PC-9 (cell line): ENCODE data around the gene ARHGAP26. TPM values are rescaled to one million over a fixed set of nuclear protein-coding genes. Genes with fewer than 3 reads are reported as not detected.

ENCODE experiments used
- BruUV-seq: library from RNA; stranded (reverse); fragments of 400-500 nt; replicated peaks from 2 replicates; lab custom pipeline; 2021; lab: Mats Ljungman, UMichigan
- CTCF ChIA-PET: fragments of 300-600 bp; sonication (Branson Sonifier 250); formaldehyde crosslinking; loops from one replicate; lab custom pipeline; 2022; ENCODE audit warnings: antibody characterized with exemption; lab: Charles Lee
- POLR2A ChIA-PET: fragments of 300-600 bp; sonication (Branson Sonifier 250); formaldehyde crosslinking; loops from one replicate; lab custom pipeline; 2022; ENCODE audit warnings: antibody characterized with exemption; ENCODE audit not compliant: unreplicated experiment; lab: Charles Lee
- DNase-seq, 2 experiments: peaks; one replicate each; pipeline versions ENCODE4 v3.0.0 to v3.0.0-alpha.2; 2015 to 2022; ENCODE audit warnings: mixed read lengths in 1 of 2
- H2AFZ ChIP-seq: fragments of 200-600 bp; sonication (generic); 2 replicates; pipeline ENCODE4 v1.8.1; 2017; ENCODE audit warnings: antibody characterized with exemption
- H3F3A ChIP-seq: fragments of 200-600 bp; sonication (generic); 2 replicates; pipeline ENCODE4 v1.8.1; 2017; ENCODE audit warnings: antibody characterized with exemption, mild to moderate bottlenecking, low read depth; ENCODE audit not compliant: insufficient read depth
- H3K27ac ChIP-seq: fragments of 200-600 bp; sonication (generic); 2 replicates; pipeline ENCODE4 v1.6.1; 2016; ENCODE audit warnings: mixed run types
- H3K27me3 ChIP-seq: fragments of 200-600 bp; sonication (generic); 2 replicates; pipeline ENCODE4 v1.6.1; 2016; ENCODE audit warnings: low read depth, mixed run types; ENCODE audit not compliant: insufficient read depth
- H3K36me3 ChIP-seq: fragments of 200-600 bp; sonication (generic); 2 replicates; pipeline ENCODE4 v1.6.1; 2016; ENCODE audit warnings: low read depth, mixed run types
- H3K4me1 ChIP-seq: fragments of 200-600 bp; sonication (generic); replicated peaks from 2 replicates; pipeline ENCODE4 v1.6.1; 2016; ENCODE audit warnings: mixed run types; ENCODE audit not compliant: insufficient read depth
- H3K4me2 ChIP-seq: fragments of 200-600 bp; sonication (generic); 2 replicates; pipeline ENCODE4 v1.6.1; 2017; ENCODE audit warnings: mixed run types
- H3K4me3 ChIP-seq: fragments of 200-600 bp; sonication (generic); 2 replicates; pipeline ENCODE4 v1.6.1; 2016; ENCODE audit warnings: mixed run types
- H3K79me2 ChIP-seq: fragments of 200-600 bp; sonication (generic); 2 replicates; pipeline ENCODE4 v1.6.1; 2017; ENCODE audit warnings: low read depth, mixed run types
- H3K9me2 ChIP-seq: fragments of 200-600 bp; sonication (generic); 2 replicates; pipeline ENCODE4 v1.8.1; 2017; ENCODE audit warnings: mild to moderate bottlenecking; ENCODE audit not compliant: insufficient read depth
- H3K9me3 ChIP-seq: fragments of 200-600 bp; sonication (generic); 2 replicates; pipeline ENCODE4 v1.8.1; 2016; ENCODE audit warnings: low read depth; ENCODE audit not compliant: insufficient read depth
- H4K20me1 ChIP-seq: fragments of 200-600 bp; sonication (generic); 2 replicates; pipeline ENCODE4 v1.8.1; 2017; ENCODE audit not compliant: insufficient read depth
- EZH2 ChIP-seq: fragments of 200-600 bp; sonication (generic); IDR thresholded peaks from 2 replicates; pipeline ENCODE4 v1.8.0; 2017; ENCODE audit warnings: antibody characterized with exemption, low read depth
- intact Hi-C: fragments of 100-400 bp; cut with micrococcal nuclease; formaldehyde crosslinking; loops from one replicate; pipeline ENCODE4 v1.10.0; 2022; ENCODE audit not compliant: unreplicated experiment
- total RNA-seq: library from RNA; stranded (reverse); gene quantifications from 2 replicates; pipeline ENCODE4 v1.2.3, GENCODE V29; 2021
- TF ChIP-seq, protein P1 (sequence below): fragments of 200-600 bp; sonication (generic); conservative IDR thresholded peaks from 2 replicates; pipeline ENCODE4 v1.6.1; 2017; ENCODE audit warnings: mixed run types, antibody characterized with exemption, mild to moderate bottlenecking, moderate library complexity

ARHGAP26 gene
- total RNA-seq, 1 experiment from 2014 or later, result 29.7 TPM

DNA sequence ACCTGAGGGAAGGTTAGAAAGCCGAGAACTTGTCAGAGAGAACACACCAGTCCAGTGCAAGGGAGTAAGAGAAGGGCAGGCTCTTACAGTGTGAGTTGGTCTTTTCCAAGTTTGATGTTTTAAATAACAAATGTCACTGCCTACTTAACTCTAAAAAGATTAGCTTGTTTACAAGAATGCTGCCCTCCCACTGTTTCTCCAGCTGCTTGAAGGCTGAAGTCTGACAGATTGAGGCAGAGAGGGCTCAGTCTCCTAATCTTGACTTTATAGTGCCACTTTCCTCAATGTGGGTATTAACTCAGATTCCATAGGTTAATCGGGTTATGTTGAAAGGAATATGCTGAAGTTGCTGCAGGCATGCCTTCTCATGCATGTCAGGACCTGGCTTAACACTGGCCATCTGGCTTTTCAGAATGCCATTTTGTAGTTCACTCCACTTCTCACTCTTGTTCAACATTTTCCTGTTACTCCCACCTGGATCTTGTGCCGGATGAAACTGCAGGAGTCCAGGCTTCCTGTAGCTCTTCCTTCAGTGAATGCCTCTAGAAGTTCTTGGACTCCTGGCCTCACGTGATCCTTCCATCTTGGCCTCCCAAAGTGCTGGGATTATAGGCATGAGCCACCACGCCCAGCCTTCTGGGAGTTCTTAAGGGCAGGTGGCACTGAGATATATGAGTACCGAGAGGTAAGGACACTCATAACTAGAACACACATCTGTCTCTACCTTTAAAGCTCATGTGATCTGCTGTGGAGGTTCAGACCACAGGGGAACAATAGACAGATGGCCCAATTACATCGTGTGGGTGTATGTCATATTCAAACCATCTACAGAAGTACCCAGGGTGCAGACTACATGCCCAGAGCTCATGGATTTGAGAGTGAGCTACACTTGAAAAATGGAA lies 249.7 kb downstream of the ARHGAP26 start:
- H3K9me2 ChIP-seq, result no peaks in the 10 kb centered on the region
- intact Hi-C loops, result no loop called here
- no peaks in the 10 kb centered on the region for H3K79me2 ChIP-seq
- DNase-seq, result no peak
- no peak overlapping the region for H3K4me3 ChIP-seq
- POLR2A ChIA-PET, result no interaction called here
- H3K9me3 ChIP-seq, result no peaks in the 10 kb centered on the region
- no peaks in the 10 kb centered on the region for H3K27me3 ChIP-seq
- no peak overlapping the region for H3K27ac ChIP-seq
- no peaks in the 10 kb centered on the region for H4K20me1 ChIP-seq
- H2AFZ ChIP-seq, result no peak overlapping the region
- no peaks in the 10 kb centered on the region for H3F3A ChIP-seq
- no peak overlapping the region for H3K4me2 ChIP-seq
- no peaks in the 10 kb centered on the region for H3K36me3 ChIP-seq
- CTCF ChIA-PET, result no interaction called here
- no TSS peak for BruUV-seq
- no peaks in the 10 kb centered on the region for H3K4me1 ChIP-seq
- TF ChIP-seq, protein P1, sequence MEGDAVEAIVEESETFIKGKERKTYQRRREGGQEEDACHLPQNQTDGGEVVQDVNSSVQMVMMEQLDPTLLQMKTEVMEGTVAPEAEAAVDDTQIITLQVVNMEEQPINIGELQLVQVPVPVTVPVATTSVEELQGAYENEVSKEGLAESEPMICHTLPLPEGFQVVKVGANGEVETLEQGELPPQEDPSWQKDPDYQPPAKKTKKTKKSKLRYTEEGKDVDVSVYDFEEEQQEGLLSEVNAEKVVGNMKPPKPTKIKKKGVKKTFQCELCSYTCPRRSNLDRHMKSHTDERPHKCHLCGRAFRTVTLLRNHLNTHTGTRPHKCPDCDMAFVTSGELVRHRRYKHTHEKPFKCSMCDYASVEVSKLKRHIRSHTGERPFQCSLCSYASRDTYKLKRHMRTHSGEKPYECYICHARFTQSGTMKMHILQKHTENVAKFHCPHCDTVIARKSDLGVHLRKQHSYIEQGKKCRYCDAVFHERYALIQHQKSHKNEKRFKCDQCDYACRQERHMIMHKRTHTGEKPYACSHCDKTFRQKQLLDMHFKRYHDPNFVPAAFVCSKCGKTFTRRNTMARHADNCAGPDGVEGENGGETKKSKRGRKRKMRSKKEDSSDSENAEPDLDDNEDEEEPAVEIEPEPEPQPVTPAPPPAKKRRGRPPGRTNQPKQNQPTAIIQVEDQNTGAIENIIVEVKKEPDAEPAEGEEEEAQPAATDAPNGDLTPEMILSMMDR, result no peak
- TF ChIP-seq EZH2, result no peak

DNA sequence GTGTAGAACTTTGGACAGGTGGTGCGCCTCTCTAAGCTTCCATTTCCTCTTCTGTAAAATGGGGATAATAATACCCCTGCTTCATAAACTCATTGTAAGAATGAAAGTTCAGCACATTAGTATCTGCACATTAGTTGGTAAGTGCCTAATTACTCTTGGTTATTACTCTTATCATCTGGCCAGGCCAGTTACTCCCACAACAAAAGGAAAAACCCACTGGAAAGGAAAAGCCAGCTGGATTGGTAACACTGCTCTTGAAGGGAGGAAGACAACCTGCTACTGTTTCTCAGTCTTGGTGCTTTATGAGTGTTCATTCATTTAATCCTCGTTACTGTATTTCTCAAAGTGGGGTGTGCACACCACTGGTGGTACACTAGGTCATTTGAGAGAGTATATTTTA lies 251.4 kb downstream of the ARHGAP26 start:
- H3K79me2 ChIP-seq, result no peaks in the 10 kb centered on the region
- POLR2A ChIA-PET, result no interaction called here

DNA sequence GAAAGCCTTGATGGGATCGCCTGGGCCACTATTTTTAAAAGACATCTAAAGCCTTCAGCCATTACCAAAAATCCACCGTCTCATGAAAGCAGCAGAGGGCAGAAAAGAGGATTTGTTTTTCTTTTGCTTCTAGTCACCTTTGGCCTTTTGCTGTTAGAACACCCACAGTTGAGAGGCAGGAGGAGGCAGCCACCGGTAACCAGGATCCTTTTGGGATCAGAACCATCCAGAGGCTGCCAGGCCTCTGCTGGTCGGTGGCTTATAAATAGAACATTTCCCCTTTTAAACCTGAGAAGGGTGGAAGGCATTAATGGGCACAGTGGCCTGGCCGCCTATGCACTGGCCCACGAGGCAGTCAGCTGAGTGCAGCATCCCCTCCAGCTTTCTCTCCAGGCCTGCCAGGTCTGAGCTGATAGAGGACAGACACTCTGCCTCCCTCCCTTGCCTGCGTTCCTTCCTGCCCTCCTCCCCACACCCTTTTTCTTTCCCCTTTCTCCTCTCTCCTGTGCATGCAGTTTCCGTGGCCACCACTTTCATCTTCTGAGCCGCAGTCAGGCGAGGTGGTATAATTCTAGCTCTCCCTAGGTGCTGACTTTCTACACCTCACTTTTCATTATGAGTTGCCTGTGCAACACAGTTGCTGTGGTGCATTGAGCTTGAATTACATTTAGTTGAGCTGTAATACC lies 253.4 kb downstream of the ARHGAP26 start:
- CTCF ChIA-PET, result no interaction called here

More for the DNA sequence above, 251.4 kb downstream of the ARHGAP26 start:
- H3K4me2 ChIP-seq, result no peak overlapping the region
- CTCF ChIA-PET, result no interaction called here
- no peak overlapping the region for H3K27ac ChIP-seq
- no peaks in the 10 kb centered on the region for H3K36me3 ChIP-seq
- H3K9me3 ChIP-seq, result no peaks in the 10 kb centered on the region
- no peaks in the 10 kb centered on the region for H3F3A ChIP-seq
- H2AFZ ChIP-seq, result no peak overlapping the region
- intact Hi-C loops, result no loop called here
- BruUV-seq, result no TSS peak
- no peaks in the 10 kb centered on the region for H3K9me2 ChIP-seq
- TF ChIP-seq EZH2, result no peak
- TF ChIP-seq, protein P1, result no peak
- H3K4me3 ChIP-seq, result no peak overlapping the region
- no peaks in the 10 kb centered on the region for H3K4me1 ChIP-seq
- no peak for DNase-seq
- no peaks in the 10 kb centered on the region for H3K27me3 ChIP-seq
- H4K20me1 ChIP-seq, result no peaks in the 10 kb centered on the region

More for the DNA sequence above, 253.4 kb downstream of the ARHGAP26 start:
- DNase-seq, result no peak
- no peaks in the 10 kb centered on the region for H4K20me1 ChIP-seq
- H3K27ac ChIP-seq, result no peak overlapping the region
- no peak for TF ChIP-seq EZH2
- TF ChIP-seq, protein P1, result no peak
- H3K27me3 ChIP-seq, result no peaks in the 10 kb centered on the region
- no peaks in the 10 kb centered on the region for H3K4me1 ChIP-seq
- no peaks in the 10 kb centered on the region for H3K9me2 ChIP-seq
- H3K4me3 ChIP-seq, result no peak overlapping the region
- H3K36me3 ChIP-seq, result no peaks in the 10 kb centered on the region
- no peak overlapping the region for H2AFZ ChIP-seq
- no peaks in the 10 kb centered on the region for H3K9me3 ChIP-seq
- intact Hi-C loops, result no loop called here
- BruUV-seq, result no TSS peak
- POLR2A ChIA-PET, result no interaction called here
- no peaks in the 10 kb centered on the region for H3F3A ChIP-seq
- H3K4me2 ChIP-seq, result no peak overlapping the region
- no peaks in the 10 kb centered on the region for H3K79me2 ChIP-seq
